HepG2 (cell line): ENCODE measurements around the gene SNAPIN. TPM values are rescaled to one million over a fixed set of nuclear protein-coding genes. Genes with fewer than 3 reads are reported as not detected.

Source experiments
- ATAC-seq: fragments of 200-7000 bp; cut with Tn5 transposase; 3 replicates; pipeline ENCODE4 v1.9.1; 2020; ENCODE audit warnings: mild to moderate bottlenecking, moderate library complexity
- BruUV-seq: library from RNA; stranded (reverse); fragments of 400-500 nt; replicated peaks from 2 replicates; lab custom pipeline; 2021; lab: Mats Ljungman, UMichigan
- CTCF ChIA-PET: fragments of 300-600 bp; formaldehyde crosslinking; extraction: SDS; loops from one replicate; lab custom pipeline; 2021; ENCODE audit warnings: low total read pairs, inconsistent platforms, low intra/inter-chr PET ratio; lab: Yijun Ruan, JAX
- POLR2A ChIA-PET: fragments of 350-600 bp; sonication (Branson Sonifier 250); formaldehyde crosslinking; loops from one replicate; lab custom pipeline; 2020; ENCODE audit warnings: antibody characterized with exemption, inconsistent platforms; lab: Yijun Ruan, JAX
- DNase-seq: peaks from one replicate; pipeline ENCODE4 v3.0.0-alpha.2; 2015; ENCODE audit warnings: low spot score
- FAIRE-seq: peaks from 3 replicates; lab custom pipeline; 2011; peaks lifted over from hg19 to GRCh38; lab: Jason Lieb, UNC
- H2AFZ ChIP-seq: one replicate; pipeline ENCODE4 v1.6.1; 2011; ENCODE audit warnings: low read length, inconsistent platforms
- H3K27ac ChIP-seq: fragments of 300-600 bp; 3 replicates; pipeline ENCODE4 v1.8.0; 2011; ENCODE audit warnings: mixed run types, mild to moderate bottlenecking, mixed read lengths, low read length, inconsistent platforms; ENCODE audit not compliant: insufficient read depth; ENCODE audit errors: extremely low read length
- H3K27me3 ChIP-seq, 2 experiments: fragments of 200-600 bp in 1 of 2; 2 replicates in 1 of 2; 3 replicates in 1 of 2; pipeline versions ENCODE4 v1.6.0 to v1.8.0; 2011; ENCODE audit warnings: low read length in 2 of 2, mild to moderate bottlenecking in 2 of 2, moderate library complexity in 2 of 2, inconsistent platforms in 1 of 2; ENCODE audit not compliant: insufficient read depth in 2 of 2, control insufficient read depth in 1 of 2
- H3K36me3 ChIP-seq, 2 experiments: fragments of 200-600 bp in 1 of 2; replicated peaks in 1 of 2; 2 replicates in 1 of 2; 3 replicates in 1 of 2; pipeline versions ENCODE4 v1.5.1 to v1.8.0; 2011; ENCODE audit warnings: low read length in 2 of 2, inconsistent platforms in 1 of 2; ENCODE audit not compliant: insufficient read depth in 2 of 2, control insufficient read depth in 1 of 2
- H3K4me1 ChIP-seq: 2 replicates; pipeline ENCODE4 v1.5.1; 2012; ENCODE audit warnings: low read length, inconsistent platforms; ENCODE audit not compliant: insufficient read depth
- H3K4me2 ChIP-seq: 2 replicates; pipeline ENCODE4 v1.6.0; 2011; ENCODE audit warnings: low read depth, low read length, inconsistent platforms
- H3K4me3 ChIP-seq, 3 experiments: fragments of 200-600 bp in 1 of 3; sonication (generic), shearing (Covaris generic) in 1 of 3; replicated peaks in 1 of 3; 2 replicates each; pipeline ENCODE4 v1.5.1; 2011 to 2016; ENCODE audit warnings: low read length in 3 of 3, inconsistent platforms in 2 of 3, low read depth in 2 of 3, mild to moderate bottlenecking in 2 of 3, control low read depth in 1 of 3, mixed read lengths in 1 of 3; ENCODE audit not compliant: insufficient read depth in 1 of 3
- H3K79me2 ChIP-seq: one replicate; pipeline ENCODE4 v1.6.1; 2011; ENCODE audit warnings: low read length, inconsistent platforms; ENCODE audit not compliant: insufficient read depth
- H3K9ac ChIP-seq: 2 replicates; pipeline ENCODE4 v1.6.0; 2011; ENCODE audit warnings: mild to moderate bottlenecking, low read depth, low read length, inconsistent platforms; ENCODE audit not compliant: insufficient read depth
- H3K9me3 ChIP-seq: 2 replicates; pipeline ENCODE4 v1.5.1; 2012; ENCODE audit warnings: mild to moderate bottlenecking, low read length
- H4K20me1 ChIP-seq: 2 replicates; pipeline ENCODE4 v1.6.0; 2011; ENCODE audit warnings: inconsistent platforms, mild to moderate bottlenecking, low read length, moderate library complexity; ENCODE audit not compliant: insufficient read depth
- HNF4A ChIP-seq: sonication (generic); formaldehyde crosslinking; IDR thresholded peaks from 2 replicates; pipeline ENCODE4 v1.4.0; 2020; ENCODE audit warnings: missing genetic modification reagents
- HOXA3 ChIP-seq: sonication (generic); formaldehyde crosslinking; IDR thresholded peaks from 2 replicates; pipeline ENCODE4 v1.5.0; 2020; ENCODE audit warnings: missing genetic modification reagents
- KLF12 ChIP-seq: sonication (generic); formaldehyde crosslinking; IDR thresholded peaks from 2 replicates; pipeline ENCODE4 v1.4.0; 2020; ENCODE audit warnings: missing genetic modification reagents, borderline replicate concordance
- KLF9 ChIP-seq: IDR thresholded peaks from 2 replicates; pipeline ENCODE4 v1.6.1; 2016; ENCODE audit warnings: low read depth
- MEIS2 ChIP-seq: sonication (generic); formaldehyde crosslinking; IDR thresholded peaks from 2 replicates; pipeline ENCODE4 v1.9.0; 2021; ENCODE audit warnings: mild to moderate bottlenecking, missing genetic modification reagents
- PHF5A ChIP-seq: IDR thresholded peaks from one replicate; pipeline ENCODE4 v1.6.1; 2018; ENCODE audit warnings: low read depth, missing genetic modification reagents; ENCODE audit not compliant: unreplicated experiment
- SIN3A ChIP-seq: IDR thresholded peaks from 2 replicates; pipeline ENCODE4 v1.6.1; 2011; ENCODE audit warnings: low read depth, mild to moderate bottlenecking, control low read depth, low read length, borderline replicate concordance
- TOPORS ChIP-seq: sonication (generic); formaldehyde crosslinking; IDR thresholded peaks from 2 replicates; pipeline ENCODE4 v1.8.0; 2023; ENCODE audit warnings: mild to moderate bottlenecking, missing genetic modification reagents
- XRCC5 ChIP-seq: fragments of 200-400 bp; formaldehyde crosslinking; optimal IDR thresholded peaks from 2 replicates; pipeline ENCODE3; 2017; ENCODE audit warnings: mild to moderate bottlenecking, low read length
- ZBTB42 ChIP-seq: sonication (generic); formaldehyde crosslinking; IDR thresholded peaks from 2 replicates; pipeline ENCODE4 v1.5.0; 2020; ENCODE audit warnings: mild to moderate bottlenecking, missing genetic modification reagents
- ZC3H4 ChIP-seq: sonication (generic); formaldehyde crosslinking; IDR thresholded peaks from 2 replicates; pipeline ENCODE4 v1.4.0; 2020; ENCODE audit warnings: missing genetic modification reagents, borderline replicate concordance
- ZFP37 ChIP-seq: sonication (generic); formaldehyde crosslinking; IDR thresholded peaks from 2 replicates; pipeline ENCODE4 v1.4.0; 2020; ENCODE audit warnings: missing genetic modification reagents, borderline replicate concordance
- ZKSCAN5 ChIP-seq: sonication (generic); formaldehyde crosslinking; IDR thresholded peaks from 2 replicates; pipeline ENCODE4 v1.5.1; 2020; ENCODE audit warnings: mild to moderate bottlenecking, missing genetic modification reagents
- ZNF264 ChIP-seq: sonication (generic); formaldehyde crosslinking; IDR thresholded peaks from 2 replicates; pipeline ENCODE4 v1.4.0; 2020; ENCODE audit warnings: missing genetic modification reagents
- ZNF766 ChIP-seq: sonication (generic); formaldehyde crosslinking; IDR thresholded peaks from 2 replicates; pipeline ENCODE4 v1.5.0; 2020; ENCODE audit warnings: missing genetic modification reagents, borderline replicate concordance
- WGBS: methylation state at CpG from one replicate; pipeline ENCODE4 v1.1.6; 2017; ENCODE audit warnings: low lambda C conversion rate; 5-methylcytosine and 5-hydroxymethylcytosine counted together
- in situ Hi-C: cut with HindIII; loops from 2 replicates; pipeline ENCODE4 v1.10.0; 2017; ENCODE audit warnings: low pct_unique_long_range_greater_than_20kb; ENCODE audit not compliant: extremely low pct_ligation_motif_present
- intact Hi-C: fragments of 100-400 bp; cut with micrococcal nuclease; formaldehyde crosslinking; loops from one replicate; pipeline ENCODE4 v1.10.0; 2022; ENCODE audit not compliant: unreplicated experiment
- polyA plus RNA-seq, 8 experiments: library from polyadenylated mRNA; depleted of rRNA in 3 of 8; stranded (reverse) in 7 of 8; unstranded in 1 of 8; fragments of >200 nt; fragmentation: Illumina TruSeq in 4 of 8; extraction: Trizol in 4 of 8; gene quantifications; 2 replicates each; pipeline versions ENCODE4 v1.2.1 to v1.2.3, GENCODE V29; 2011 to 2016; ENCODE audit warnings: low read depth in 4 of 8, missing spikeins in 1 of 8, mixed read lengths in 1 of 8; ENCODE audit not compliant: insufficient read depth in 1 of 8
- total RNA-seq, 5 experiments: library from RNA; depleted of rRNA; stranded (reverse); fragments of >200 nt; fragmentation: Illumina TruSeq; extraction: Trizol; gene quantifications; 2 replicates each; pipeline ENCODE4 v1.2.3, GENCODE V29; 2016; ENCODE audit warnings: low read depth in 1 of 5
- TF ChIP-seq, protein P1 (sequence below): sonication (generic); formaldehyde crosslinking; IDR thresholded peaks from 2 replicates; pipeline ENCODE4 v1.4.0; 2020; ENCODE audit warnings: missing genetic modification reagents, borderline replicate concordance
- TF ChIP-seq, protein P2 (sequence below): sonication (generic); formaldehyde crosslinking; IDR thresholded peaks from 2 replicates; pipeline ENCODE4 v1.4.0; 2020; ENCODE audit warnings: mild to moderate bottlenecking, missing genetic modification reagents

SNAPIN gene
- total and polyA plus RNA-seq, 2 of the 13 experiments (the other 11 are each of a cell fraction or from before 2014, with no cell fraction given) = 23.9 to 25.7 TPM

DNA sequence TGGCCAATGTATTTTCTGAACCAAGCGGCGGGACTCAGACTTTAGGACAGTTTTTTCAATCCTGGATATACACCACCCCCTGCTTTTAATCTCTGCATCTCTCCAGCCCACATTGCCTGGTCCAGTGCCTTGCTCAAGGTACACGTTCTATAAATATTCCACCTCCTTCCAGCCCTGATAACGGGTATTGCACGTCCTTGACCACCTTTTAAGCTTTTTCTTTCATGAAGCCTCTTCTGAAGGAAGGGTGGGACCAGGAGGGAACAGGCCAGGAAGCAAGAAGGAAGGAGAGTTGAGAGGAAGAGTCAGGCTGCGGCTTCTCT is 49.0 kb upstream of the SNAPIN start:
- ATAC-seq (peak; percentile 12), FAIRE-seq (no peak), DNase-seq (no peak)
- Histone ChIP-seq H4K20me1 (no peaks in the 10 kb centered on the region), H2AFZ (no peak overlapping the region), H3K27me3 (no peaks in the 10 kb centered on the region; a peak in 1 of 5 replicates), H3K9me3 (no peaks in the 10 kb centered on the region), H3K36me3 (no peaks in the 10 kb centered on the region; a peak in 1 of 5 replicates), H3K9ac (peak overlapping the region; percentile 87), H3K27ac (peak overlapping the region; percentile 99), H3K79me2 (peaks cover 13% of the 10 kb centered on the region), H3K4me2 (peak overlapping the region; percentile 98), H3K4me1 (peaks cover 67% of the 10 kb centered on the region), H3K4me3 (peak overlapping the region; percentile 62 to 83 (median 64))
- 0% methylated on average over 6 of the region's 6 CpGs for WGBS
- in situ Hi-C loops = no loop called here
- ChIA-PET CTCF (no interaction called here), POLR2A (interaction anchor here (0.7 to 12.2 kb wide), 7 partner anchors 15 to 167 kb away, joined by 3 to 390 read pairs (median 7); partner anchors contain the start of genes CHTOP, S100A1, S100A13 and S100A4)
- TF ChIP-seq SIN3A = no peak
- TF ChIP-seq HNF4A (CRISPR knock-in tag) = peak; percentile 13; the same call in 1 of the 2 replicates
- 0 out of 2 replicates have a peak, but pooled peaks have one; percentile 10 for TF ChIP-seq ZBTB42 (CRISPR knock-in tag)
- TF ChIP-seq PHF5A (CRISPR knock-in tag) = no peak
- TF ChIP-seq HOXA3 (CRISPR knock-in tag) = 0 out of 2 replicates have a peak, but pooled peaks have one; percentile 10
- TF ChIP-seq, protein P1, sequence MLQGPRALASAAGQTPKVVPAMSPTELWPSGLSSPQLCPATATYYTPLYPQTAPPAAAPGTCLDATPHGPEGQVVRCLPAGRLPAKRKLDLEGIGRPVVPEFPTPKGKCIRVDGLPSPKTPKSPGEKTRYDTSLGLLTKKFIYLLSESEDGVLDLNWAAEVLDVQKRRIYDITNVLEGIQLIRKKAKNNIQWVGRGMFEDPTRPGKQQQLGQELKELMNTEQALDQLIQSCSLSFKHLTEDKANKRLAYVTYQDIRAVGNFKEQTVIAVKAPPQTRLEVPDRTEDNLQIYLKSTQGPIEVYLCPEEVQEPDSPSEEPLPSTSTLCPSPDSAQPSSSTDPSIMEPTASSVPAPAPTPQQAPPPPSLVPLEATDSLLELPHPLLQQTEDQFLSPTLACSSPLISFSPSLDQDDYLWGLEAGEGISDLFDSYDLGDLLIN (CRISPR knock-in tag) = peak; percentile 74; the same call in 1 of the 2 replicates
- peak; percentile 0 for TF ChIP-seq XRCC5
- TF ChIP-seq ZC3H4 = 0 out of 2 replicates have a peak, but pooled peaks have one; percentile 29
- no peak for TF ChIP-seq ZKSCAN5 (CRISPR knock-in tag)
- peak; percentile 14 for TF ChIP-seq MEIS2
- TF ChIP-seq KLF9 (CRISPR knock-in tag) = no peak
- peak; percentile 48; the same call in 1 of the 2 replicates for TF ChIP-seq ZNF766
- TF ChIP-seq, protein P2, sequence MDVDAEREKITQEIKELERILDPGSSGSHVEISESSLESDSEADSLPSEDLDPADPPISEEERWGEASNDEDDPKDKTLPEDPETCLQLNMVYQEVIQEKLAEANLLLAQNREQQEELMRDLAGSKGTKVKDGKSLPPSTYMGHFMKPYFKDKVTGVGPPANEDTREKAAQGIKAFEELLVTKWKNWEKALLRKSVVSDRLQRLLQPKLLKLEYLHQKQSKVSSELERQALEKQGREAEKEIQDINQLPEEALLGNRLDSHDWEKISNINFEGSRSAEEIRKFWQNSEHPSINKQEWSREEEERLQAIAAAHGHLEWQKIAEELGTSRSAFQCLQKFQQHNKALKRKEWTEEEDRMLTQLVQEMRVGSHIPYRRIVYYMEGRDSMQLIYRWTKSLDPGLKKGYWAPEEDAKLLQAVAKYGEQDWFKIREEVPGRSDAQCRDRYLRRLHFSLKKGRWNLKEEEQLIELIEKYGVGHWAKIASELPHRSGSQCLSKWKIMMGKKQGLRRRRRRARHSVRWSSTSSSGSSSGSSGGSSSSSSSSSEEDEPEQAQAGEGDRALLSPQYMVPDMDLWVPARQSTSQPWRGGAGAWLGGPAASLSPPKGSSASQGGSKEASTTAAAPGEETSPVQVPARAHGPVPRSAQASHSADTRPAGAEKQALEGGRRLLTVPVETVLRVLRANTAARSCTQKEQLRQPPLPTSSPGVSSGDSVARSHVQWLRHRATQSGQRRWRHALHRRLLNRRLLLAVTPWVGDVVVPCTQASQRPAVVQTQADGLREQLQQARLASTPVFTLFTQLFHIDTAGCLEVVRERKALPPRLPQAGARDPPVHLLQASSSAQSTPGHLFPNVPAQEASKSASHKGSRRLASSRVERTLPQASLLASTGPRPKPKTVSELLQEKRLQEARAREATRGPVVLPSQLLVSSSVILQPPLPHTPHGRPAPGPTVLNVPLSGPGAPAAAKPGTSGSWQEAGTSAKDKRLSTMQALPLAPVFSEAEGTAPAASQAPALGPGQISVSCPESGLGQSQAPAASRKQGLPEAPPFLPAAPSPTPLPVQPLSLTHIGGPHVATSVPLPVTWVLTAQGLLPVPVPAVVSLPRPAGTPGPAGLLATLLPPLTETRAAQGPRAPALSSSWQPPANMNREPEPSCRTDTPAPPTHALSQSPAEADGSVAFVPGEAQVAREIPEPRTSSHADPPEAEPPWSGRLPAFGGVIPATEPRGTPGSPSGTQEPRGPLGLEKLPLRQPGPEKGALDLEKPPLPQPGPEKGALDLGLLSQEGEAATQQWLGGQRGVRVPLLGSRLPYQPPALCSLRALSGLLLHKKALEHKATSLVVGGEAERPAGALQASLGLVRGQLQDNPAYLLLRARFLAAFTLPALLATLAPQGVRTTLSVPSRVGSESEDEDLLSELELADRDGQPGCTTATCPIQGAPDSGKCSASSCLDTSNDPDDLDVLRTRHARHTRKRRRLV = peak; percentile 30; the same call in 1 of the 2 replicates
- TF ChIP-seq TOPORS = no peak
- 0 out of 2 replicates have a peak, but pooled peaks have one; percentile 24 for TF ChIP-seq ZNF264 (CRISPR knock-in tag)
- TF ChIP-seq KLF12 (CRISPR knock-in tag) = 0 out of 2 replicates have a peak, but pooled peaks have one; percentile 15
- 0 out of 2 replicates have a peak, but pooled peaks have one; percentile 9 for TF ChIP-seq ZFP37 (CRISPR knock-in tag)
- intact Hi-C loops = loop anchor here (2.0 kb wide), 1 partner anchor 17 kb away; the partner anchor contains the start of gene S100A13
- BruUV-seq = no TSS peak
